Panc1 (cell line): ENCODE measurements around the gene POLR2M.

ENCODE experiments used
- POLR2AphosphoS5 ChIP-seq: IDR thresholded peaks from 2 replicates; pipeline ENCODE4 v1.6.1; 2012; ENCODE audit warnings: mild to moderate bottlenecking, low read depth, low read length, moderate library complexity
- TF ChIP-seq, protein P1 (sequence below): fragments of 450-650 bp; IDR thresholded peaks from 2 replicates; pipeline ENCODE4 v1.5.1; 2017; ENCODE audit warnings: mild to moderate bottlenecking

GRCh38 chr15:57665194-57665593 lies 41.3 kb upstream of the POLR2M start:
- TF ChIP-seq, protein P1, sequence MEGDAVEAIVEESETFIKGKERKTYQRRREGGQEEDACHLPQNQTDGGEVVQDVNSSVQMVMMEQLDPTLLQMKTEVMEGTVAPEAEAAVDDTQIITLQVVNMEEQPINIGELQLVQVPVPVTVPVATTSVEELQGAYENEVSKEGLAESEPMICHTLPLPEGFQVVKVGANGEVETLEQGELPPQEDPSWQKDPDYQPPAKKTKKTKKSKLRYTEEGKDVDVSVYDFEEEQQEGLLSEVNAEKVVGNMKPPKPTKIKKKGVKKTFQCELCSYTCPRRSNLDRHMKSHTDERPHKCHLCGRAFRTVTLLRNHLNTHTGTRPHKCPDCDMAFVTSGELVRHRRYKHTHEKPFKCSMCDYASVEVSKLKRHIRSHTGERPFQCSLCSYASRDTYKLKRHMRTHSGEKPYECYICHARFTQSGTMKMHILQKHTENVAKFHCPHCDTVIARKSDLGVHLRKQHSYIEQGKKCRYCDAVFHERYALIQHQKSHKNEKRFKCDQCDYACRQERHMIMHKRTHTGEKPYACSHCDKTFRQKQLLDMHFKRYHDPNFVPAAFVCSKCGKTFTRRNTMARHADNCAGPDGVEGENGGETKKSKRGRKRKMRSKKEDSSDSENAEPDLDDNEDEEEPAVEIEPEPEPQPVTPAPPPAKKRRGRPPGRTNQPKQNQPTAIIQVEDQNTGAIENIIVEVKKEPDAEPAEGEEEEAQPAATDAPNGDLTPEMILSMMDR, result no peak
- TF ChIP-seq POLR2AphosphoS5, result no peak
